Stomach (tissue), 4 donors: ENCODE data around the gene TYW1.
"Not testable (repeated sequence)": the region's sequence is repeated elsewhere in the genome, so short reads cannot be mapped to it uniquely, and the experiment has no call there.

Experiments used
- CTCF ChIP-seq, 7 experiments: fragments of 450-650 bp in 4 of 7; fragments of 200-600 bp in 3 of 7; sonication (generic) in 3 of 7; IDR thresholded peaks; one replicate each; pipeline ENCODE4 v1.5.1; 2016 to 2019; ENCODE audit warnings: antibody characterized with exemption in 7 of 7, control low read depth in 2 of 7, mild to moderate bottlenecking in 1 of 7
- POLR2AphosphoS5 ChIP-seq, 3 donors: sonication (generic); formaldehyde crosslinking; IDR thresholded peaks; one replicate each; pipeline ENCODE4 v1.6.1; 2016; ENCODE audit warnings: antibody characterized with exemption in 3 of 3

- not testable (repeated sequence) for TF ChIP-seq POLR2AphosphoS5, CTCF (IDR thresholded peaks at IDR 0.05)
Measured at GRCh38 chr7:67189160-67189559, 192.5 kb downstream of the TYW1 start.
